GM19468 (cell line): ENCODE measurements around the gene TRMO.

Source experiments
- ATAC-seq: cut with Tn5 transposase; IDR thresholded peaks from one replicate; pipeline ENCODE4 v1.9.1; 2021; ENCODE audit warnings: mild to moderate bottlenecking, moderate library complexity, moderate number of reproducible peaks; ENCODE audit not compliant: unreplicated experiment; ENCODE audit errors: extremely low read depth

The TRMO gene

DNA sequence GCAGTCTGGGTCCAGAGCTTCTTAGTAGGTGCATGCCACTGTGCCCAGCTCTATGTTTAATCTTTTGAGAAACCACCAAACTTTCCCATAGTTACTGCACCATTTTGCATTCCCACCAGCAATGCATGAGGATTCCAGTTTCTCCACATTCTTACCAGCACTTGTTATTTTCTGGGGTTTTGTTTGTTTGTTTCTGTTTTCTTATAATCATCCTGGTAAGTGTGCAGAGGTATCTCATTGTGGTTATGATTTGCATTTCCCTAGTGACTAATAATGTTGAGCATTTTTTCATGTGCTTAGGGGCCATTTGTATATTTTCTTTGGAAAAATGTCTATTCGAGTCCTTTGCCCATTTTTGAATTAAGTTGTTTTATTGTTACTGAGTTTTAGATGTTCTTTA, 57.9 kb downstream of the TRMO start:
- ATAC-seq: no peak

DNA sequence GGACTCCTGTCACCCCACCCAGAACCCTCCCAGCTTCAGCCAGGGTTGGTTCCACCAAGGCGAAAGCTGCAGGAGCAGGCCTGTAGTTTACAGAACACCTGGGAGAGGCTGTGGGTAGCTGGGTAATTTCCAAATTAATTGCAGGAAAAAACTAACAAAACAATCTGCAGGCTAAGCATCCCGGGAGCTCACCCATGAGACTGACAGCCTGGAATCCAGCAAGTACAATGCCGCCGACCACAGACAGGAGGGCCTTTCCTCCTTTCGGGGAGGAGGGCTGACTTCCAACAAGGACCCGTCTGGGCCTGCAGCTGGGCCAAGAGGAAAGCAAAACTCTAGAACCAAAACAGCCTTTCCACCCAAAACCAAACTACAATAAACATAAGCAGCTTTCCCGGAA, 59.0 kb downstream of the TRMO start:
- no peak for ATAC-seq

DNA sequence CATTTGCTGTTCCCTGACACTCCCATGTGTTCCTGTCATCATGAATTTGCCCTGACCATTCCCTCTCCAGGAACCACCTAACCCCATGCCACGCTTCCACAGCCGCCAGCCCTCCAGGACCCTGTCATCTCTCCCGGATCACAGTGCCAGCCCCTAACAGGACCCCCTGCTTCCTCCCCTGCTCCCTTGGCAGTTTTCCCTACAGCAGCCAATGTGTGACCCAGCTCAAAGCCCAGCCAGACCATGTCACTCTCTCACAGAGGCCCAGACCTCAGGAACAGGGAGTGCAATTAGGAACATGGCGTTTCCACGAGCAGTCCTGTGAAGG, 61.2 kb downstream of the TRMO start:
- no peak for ATAC-seq

DNA sequence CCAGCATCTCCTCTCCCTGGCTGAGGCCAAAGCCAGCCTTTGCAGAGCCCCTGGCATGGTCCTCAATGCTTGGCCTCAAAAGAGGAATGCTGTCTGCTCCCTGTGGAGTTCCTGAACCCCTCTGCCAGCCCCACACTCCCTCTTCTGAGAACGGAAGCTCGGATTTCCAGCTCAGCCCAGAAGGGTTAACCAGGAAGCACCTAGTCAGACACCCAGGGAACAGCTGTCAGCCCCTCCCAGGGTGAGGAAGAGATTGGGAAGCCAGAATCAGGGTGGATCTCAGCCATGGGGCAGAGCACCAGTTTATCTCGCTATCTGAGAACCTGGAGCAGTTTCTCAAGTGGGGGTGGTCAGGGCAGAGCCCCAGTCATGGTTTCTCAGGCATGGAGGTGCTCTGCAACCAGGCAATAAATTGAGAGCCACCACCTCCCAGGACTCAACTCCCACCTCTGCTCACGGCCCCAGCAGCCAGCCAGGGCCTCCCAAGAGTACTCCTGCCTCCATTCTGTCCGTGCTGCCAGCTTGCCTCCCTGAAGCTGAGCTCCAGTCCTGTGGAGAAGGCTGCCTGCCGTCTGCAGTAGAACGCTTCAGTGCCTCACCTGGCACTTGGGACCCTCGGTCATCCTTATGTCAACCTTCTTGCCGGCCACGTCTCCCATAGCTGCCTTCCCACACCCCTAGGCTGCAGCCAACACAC, 61.7 kb downstream of the TRMO start:
- ATAC-seq: no peak

DNA sequence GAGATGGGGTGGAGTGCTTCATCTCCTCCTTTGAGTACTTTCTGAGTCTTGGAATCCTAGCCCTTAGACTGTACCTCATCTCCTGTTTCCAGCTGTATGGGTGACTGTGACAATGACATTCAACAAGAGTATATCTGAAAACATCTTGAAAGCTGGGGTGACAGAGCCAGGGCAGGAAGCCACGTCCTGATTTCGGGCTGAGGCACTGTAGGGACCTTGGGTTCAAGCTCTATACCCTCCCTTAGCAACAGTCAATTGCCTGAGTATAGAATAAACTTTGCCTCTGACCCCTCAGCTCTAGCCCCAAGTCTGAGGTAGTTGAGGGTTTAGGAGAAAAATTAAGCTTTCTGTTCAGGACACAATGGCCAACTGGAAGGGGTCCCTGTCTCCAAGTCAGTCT, 63.0 kb downstream of the TRMO start:
- no peak for ATAC-seq

DNA sequence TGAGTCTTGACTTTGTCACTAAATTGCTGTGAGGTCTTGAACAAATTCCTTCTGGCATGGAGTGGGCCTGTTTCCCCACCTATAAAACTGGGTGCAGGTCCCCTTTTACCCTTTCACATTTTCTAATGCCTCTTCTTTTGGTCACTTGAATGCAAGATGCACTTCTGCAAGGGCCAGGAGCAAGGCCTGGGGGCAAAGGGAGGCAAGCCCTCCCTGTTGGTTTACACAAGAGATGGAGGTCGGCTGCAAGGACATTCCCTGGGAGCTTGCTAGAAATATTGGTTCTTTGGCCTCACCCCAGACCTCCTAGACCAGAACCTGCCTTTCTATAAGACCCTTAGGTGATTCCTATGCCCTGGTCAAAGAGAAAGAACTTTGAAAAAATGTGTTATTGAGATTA, 63.5 kb downstream of the TRMO start:
- no peak for ATAC-seq

DNA sequence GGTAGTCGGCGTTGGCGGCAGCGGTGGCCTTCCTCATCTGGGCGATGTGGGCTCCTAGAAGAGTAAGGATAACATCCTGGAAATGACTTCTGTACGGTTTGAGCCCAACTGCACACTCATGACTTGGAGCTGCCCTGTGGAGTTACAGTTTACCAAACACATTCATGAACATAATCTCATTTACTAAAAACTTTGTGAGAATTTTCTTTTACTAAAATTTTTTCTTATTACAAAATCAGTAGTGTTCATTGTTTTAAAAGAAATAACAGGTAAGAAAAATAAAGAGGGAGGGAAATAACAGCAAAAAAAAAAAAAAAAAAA, 63.9 kb downstream of the TRMO start:
- no peak for ATAC-seq

DNA sequence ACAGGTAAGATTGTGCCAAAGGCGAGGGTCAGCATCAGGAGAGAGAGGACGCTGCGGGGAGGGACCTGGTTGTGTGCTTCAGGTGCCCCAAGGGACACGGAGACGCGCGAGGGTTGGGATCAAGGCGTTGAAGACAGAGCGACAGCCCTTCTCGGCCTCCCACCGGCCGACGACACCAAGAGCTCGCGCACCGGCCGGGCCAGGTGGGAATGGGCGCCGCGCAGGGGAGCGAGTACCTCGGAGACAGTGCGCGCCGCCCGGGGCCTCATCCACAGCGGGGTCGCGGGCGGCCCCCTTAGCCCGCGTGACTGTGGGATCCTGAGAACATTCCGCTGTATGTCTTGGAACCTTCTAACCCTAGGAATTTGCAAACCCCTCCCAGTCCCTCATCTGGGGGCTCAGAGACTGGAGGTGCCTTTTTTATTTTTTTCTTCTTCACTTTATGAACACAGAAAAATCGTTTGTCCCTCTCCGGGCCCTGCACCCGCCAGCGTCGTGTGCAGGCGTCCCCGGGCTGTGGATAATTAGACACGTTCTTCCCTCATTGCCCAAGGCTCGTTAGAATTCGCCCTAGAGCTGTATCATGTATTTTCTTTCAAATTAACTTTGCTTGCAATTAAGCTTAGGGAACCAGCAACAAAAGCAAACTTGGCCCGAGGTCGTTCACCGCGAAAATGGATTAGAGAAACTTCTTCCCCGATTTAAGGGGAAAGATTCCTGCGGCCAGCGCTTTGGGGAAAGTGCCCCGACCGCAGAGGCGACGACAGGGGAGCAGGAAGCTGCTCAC, 64.5 kb downstream of the TRMO start:
- ATAC-seq: no peak

DNA sequence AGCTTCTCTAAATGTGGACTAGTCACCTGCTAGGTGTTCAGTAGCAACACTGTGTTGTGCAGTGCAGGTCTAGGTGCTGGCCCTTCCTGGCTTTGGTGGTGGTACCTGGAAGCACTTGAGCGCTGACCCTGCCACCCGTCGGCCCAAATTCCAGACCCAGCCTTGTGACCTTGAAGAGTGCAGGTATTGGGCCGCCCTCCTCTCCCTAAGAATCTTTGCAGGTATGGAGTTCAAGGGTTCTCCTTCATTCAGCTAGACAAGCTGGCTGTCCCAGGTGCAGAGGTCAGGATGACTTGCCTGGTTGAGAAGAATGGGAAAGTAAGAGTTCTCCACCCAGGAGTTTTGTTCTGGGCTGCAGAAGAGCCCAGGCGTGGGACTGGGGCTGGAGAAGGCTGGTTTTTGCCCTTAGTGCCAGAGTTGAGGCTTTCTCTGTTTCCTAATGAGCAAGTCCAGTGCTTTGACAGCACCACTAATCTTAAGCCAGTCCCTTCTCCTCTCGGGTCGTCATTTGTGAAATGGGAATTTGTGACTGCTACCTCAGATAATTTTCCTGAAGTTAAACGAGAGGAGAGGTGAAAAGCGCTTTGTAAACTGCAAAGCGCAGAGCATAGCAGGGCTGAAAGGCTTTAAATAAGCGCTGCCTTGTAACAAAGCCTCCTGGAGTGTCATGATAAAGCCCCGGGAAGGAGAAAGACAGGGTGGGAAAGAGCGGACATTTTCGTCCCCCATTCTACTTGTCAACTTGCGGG, 65.3 kb downstream of the TRMO start:
- ATAC-seq: no peak

DNA sequence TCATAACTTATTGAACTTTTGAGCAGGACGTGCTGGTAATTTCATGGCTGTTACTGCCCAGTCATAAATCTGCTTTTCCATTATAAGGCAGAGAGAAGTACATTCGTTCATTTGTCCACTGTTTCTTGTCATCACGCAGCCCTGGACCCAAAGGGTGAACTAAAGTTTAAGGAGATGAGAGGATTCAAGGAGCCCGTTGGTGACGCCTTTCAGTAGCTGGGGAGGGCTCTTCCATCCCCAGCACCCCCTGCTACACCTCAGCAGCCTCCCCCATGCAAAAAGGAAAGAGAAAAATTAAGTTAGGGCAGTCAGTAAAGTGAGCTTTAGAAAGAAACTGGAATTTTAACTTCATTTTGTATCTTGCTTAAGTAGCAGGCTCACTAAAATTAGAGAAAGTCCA, 66.4 kb downstream of the TRMO start:
- ATAC-seq: no peak

DNA sequence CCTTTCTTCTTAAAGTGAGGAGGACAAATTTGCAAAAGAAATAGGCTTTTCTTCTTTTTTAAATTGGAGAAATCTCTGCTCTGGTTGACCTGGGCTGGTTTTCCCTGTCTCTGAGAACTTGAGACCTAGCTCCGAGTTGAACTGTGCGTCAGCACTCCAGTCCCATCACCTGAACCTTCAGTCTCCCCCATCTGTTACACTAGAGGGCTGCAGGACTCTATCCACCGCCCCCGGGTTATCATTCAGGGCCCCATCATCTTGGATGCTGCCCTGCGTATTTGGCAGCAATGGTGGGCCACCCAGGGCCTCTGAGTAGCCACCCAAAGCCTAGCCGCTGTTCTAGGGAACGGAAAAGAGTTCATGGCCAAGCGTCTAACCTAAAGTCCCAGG, 66.8 kb downstream of the TRMO start:
- ATAC-seq: no peak

DNA sequence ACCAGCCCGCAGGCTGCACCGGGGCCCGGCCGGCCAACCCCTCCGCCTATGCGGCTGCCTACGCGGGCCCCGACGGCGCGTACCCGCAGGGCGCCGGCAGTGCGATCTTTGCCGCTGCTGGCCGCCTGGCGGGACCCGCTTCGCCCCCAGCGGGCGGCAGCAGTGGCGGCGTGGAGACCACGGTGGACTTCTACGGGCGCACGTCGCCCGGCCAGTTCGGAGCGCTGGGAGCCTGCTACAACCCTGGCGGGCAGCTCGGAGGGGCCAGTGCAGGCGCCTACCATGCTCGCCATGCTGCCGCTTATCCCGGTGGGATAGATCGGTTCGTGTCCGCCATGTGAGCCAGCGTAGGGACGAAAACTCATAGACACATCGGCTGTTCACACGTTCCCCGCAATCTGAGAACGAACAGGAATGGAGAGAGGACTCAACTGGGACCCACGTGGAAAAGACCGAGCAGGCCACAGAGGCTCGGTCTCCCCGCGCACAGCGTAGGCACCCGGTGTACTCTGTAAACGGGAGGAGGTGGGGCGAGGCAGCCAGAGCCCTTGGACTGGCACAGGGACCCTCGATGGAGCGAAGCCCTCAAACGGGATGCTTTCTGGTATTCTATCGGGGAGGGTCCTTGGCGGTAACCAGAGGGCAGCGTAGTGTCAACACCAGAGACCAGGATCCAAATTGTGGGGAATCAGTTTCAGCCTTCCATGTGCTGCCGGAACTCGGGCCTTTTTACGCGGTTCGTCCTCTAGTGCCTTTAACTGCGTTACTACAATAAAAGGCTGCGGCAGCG, 67.4 kb downstream of the TRMO start:
- ATAC-seq: no peak
